NCI-H2107 treated with DMSO at 0.1 percent for 48 hours (cell line): ENCODE measurements around the gene SMIM8.
"Not testable (repeated sequence)": the region's sequence is repeated elsewhere in the genome, so short reads cannot be mapped to it uniquely, and the experiment has no call there.

Experiments used
- DNase-seq: peaks from one replicate; lab custom pipeline; 2025; ENCODE audit not compliant: unreplicated experiment; lab: John Stamatoyannopoulos, UW

SMIM8 gene

GRCh38 chr6:87322304-87323212, at the start of gene SMIM8:
SMIM8 (plus strand) TSS chr6:87322588; CDS start chr6:87337032, 14,444 bp downstream.
- DNase-seq: peak; percentile 42

DNA sequence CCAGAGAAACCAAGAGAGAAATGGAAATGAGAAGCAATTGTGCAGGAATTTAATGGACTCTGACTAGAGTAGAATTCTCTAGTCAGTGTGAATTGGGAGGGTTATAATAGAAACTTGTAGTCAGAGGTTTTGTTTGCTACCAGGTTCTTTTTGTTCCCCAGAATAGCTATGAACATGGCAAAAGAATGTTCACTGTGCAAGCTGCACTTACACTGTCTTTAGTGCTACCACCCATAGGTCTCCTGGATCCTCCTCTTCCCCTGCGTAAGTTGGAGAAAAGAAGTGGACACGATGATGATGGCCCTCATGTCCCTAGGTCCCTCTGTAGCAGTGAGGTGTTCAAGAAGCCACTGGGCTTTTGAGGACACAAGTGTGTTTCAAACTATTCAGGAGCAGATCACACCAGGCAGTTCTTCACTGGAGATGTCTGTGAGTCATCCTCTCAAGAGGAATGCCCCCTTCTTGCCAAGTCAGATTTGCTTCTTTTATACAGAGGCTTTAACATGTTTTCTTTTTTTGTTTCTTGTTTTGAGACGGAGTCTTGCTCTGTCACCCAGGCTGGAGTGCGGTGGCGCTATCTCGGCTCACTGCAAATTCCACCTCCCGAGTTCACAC, 47.6 kb upstream of the SMIM8 start:
- no peak for DNase-seq

GRCh38 chr6:87276624-87277023, 45.8 kb upstream of the SMIM8 start:
- no peak for DNase-seq

DNA sequence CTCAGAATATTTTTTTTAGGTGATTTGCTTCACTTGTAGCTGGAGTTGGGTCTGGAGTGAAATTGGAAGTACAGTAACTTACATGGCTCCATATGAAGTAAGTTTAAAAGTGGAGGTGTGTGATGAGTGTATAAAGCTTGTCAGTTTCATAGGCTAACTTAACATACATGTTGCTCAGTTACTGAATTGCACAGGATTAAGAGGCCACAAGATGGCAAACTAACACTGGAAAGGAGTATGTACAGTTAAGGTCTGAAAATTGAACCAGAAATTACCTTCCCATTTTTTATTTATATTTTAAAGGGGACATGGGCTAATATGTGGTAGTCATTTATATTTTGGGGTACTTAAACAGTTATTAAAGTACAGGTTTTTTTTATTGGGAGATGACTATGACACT, 45.3 kb upstream of the SMIM8 start:
- peak; percentile 30 for DNase-seq

- DNase-seq: no peak
These were observed 43.2 kb upstream of the SMIM8 start for GRCh38 chr6:87279196-87279595.

- peak; percentile 39 for DNase-seq
These were observed 41.0 kb upstream of the SMIM8 start for GRCh38 chr6:87281426-87281825.

- DNase-seq: no peak
These were observed 39.6 kb upstream of the SMIM8 start for GRCh38 chr6:87282743-87283142.

- no peak for DNase-seq
These were observed 38.9 kb upstream of the SMIM8 start for GRCh38 chr6:87283461-87283860.

DNA sequence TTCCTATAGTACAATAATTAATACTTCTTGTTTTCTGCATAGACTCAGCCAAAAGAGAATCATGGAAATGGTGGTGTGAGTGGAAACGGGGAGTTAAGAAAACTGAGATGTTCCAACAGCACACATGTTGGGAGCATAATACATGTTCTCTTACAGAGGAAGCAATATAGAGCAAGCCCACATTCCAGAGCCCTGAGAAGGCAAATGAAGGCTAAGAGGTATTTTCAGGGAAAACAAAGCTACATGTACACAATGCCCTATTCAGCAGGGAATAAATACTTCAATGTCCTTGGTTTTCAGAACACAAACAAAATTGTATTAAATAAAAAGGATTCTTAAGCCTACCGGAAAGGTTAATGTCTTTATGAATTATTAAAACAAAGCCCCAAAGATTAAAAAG, 35.1 kb upstream of the SMIM8 start:
- DNase-seq: no peak

DNA sequence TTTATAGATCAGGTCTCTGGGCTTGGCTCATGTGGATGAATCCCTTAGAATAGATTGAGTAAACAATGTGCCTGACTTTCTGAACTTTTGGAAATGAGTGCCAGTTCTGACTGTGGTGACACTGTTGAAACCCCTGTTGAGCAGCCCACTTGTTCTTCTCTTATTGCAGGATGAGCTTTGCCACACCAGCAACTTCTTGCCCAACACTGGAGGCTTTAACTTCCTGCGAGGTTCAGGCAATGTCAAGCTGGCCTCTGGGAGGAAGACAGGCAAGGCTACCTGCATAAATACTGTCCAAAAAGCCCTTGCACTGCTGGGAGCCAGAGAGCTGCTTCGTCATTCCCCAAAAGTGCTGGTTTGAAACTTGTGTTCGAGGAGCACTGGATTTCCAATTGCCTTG, 32.8 kb upstream of the SMIM8 start:
- no peak for DNase-seq

- peak; percentile 33 for DNase-seq
These were observed 30.5 kb upstream of the SMIM8 start for GRCh38 chr6:87291883-87292282.

DNA sequence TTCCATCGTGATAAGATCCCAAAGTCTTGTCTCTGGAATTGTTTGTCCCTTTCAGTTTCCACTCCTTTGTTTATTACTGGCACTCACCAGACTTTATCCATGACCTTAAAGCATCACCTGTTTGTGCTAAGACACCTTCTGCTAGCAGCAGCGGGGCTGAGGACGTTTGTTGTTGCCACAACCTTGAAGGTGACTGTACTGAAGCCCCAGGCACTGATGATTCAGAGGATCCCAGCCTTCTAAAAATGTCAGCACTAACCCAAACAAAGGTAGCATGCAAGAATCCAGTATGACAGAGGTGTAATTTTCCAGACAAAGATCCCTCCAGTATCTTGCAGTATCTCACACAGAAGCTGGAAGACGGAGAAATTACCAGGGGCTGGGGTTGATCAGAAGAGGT, 28.9 kb upstream of the SMIM8 start:
- DNase-seq: no peak

GRCh38 chr6:87297119-87297518, 25.3 kb upstream of the SMIM8 start:
- no peak for DNase-seq

GRCh38 chr6:87301277-87301676, 21.1 kb upstream of the SMIM8 start:
- DNase-seq: not testable (repeated sequence)

DNA sequence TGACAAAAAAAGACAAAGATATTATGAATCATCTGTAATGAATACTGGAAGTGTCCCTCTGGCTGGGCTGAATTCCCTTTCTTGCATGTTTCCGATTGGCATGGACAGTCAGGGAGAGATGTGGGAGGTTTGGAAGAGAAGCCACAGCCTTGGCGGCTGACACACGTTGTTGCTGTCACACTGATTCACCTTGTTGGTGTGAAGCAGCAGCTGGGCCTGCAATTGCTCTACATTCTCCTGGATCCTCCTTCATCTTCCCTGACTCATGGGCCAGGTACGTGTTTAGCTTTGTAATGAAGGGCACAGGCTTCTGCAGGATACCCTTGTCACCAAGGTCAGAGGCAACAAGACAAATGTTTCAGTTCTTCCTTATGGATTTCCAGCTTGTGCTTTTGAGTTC, 13.4 kb upstream of the SMIM8 start:
- no peak for DNase-seq

DNA sequence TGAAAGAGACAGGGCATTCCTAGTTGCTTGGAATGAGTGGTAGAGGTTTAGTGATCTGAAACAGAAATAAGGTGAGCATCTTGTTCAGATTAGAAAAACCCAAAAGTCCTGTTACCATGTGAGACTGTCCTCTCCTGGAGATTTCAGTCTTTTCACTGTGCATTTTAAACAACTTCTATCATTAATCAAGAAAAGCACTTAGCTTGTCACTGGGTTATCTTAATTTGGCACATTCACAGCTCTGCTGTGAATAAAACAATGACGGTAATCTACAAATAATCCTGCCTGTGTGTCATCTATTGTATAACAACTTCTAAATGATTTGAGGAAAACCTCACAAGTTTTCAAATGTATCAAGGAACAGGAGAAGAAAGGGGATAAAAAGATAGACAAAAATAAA, 9.5 kb upstream of the SMIM8 start:
- no peak for DNase-seq

GRCh38 chr6:87315071-87315470, 7.3 kb upstream of the SMIM8 start:
- DNase-seq: no peak

DNA sequence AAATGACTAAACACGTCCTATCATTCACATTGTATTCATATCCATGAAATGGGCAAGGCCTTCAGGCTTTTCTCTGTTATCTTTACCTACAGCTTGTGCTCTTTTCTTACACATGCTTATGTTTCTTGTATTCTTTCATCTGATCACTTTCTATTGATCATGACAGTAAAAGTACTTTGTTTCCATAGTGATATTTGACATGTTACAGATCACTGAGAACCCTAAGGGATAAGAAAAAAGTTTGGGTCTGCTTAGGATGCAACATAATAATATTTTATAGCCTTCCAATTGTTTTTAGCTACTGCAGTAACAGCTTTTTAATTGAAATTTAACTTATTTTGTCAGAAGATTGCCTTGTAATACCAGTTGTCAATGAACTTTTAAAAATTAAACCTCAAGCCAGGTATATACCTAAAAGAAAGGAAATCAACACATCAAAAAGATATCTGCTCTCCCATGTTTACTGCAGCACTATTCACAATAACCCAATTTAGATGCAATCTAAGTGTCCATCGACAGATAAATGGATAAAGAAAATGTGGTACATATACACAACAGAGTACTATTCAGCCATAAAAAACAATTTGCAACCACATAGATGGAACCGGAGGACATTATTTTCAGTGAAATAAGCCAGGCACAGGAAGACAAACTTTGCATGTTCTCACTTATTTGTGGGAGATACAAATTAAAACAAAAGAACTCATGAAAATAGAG, 3.0 kb upstream of the SMIM8 start:
- DNase-seq: no peak

- not testable (repeated sequence) for DNase-seq
These were observed 1.5 kb downstream of the SMIM8 start for GRCh38 chr6:87323880-87324279.

DNA sequence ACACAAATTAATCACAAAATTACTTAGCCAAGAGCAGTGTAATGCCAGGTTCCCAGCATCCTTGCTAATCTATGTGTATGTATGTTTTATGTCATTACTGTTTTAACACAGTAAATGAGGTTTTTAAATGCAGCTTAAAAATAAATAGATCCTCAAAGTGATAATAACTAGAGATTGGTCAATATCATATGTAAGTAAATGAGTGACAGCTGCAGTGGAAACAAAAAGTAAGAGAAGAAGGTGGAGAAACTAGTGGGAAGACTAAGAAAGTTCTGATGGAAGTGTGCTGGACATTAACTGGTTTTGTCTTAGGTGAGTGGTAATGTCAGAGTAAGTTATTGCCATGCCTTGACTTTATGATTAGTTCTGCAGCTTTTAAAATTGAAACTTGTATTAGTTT, 8.6 kb downstream of the SMIM8 start:
- no peak for DNase-seq

- no peak for DNase-seq
These were observed 10.6 kb downstream of the SMIM8 start for GRCh38 chr6:87333033-87333432.
